Measurements from ENCODE around the gene COL15A1. TPM values are rescaled to one million over a fixed set of nuclear protein-coding genes. Genes with fewer than 3 reads are reported as not detected.

Gene COL15A1
- total and polyA plus RNA-seq, 4 donors = 6.3 to 126 (median 36.4) TPM

DNA sequence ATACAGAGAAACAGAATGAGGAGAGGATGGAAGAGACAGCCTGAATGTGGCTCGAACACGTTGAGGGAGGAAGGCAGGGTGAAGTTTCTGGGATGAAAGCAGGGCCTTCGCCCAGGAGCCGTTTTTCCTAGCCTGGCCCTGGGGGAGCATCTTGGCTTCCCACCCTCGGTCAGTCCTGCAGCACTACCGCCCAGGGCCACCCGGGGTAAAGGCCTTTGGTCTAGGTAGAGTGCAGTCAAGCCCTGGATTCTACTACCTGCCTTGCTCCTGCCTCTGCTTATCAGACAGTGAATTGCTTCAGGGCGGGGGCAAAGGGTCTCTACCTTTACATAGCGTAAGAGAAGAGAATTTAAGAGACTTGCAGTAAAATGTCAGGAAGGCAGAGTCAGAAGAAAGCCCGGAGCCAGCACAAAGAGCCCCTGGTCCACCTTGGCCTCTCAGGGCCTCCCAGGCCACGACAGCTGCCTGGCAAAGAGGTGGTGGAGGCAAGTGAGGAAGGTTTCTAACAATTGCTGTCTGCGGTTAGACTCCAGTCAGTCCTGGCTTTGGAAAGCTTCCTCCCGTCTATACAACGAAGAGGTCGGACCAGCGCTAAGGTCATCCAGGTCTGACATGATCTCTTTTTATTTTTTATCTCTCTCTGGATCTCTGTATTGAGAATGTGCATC lies 17.9 kb downstream of the COL15A1 start:
- WGBS, 2 donors = 88 to 92% methylated on average over 16 of the region's 16 CpGs
- intact Hi-C loops (cut with DNase I) = no loop called here
- Histone ChIP-seq H3K4me3 (ENCODE audit: low read length in 2 of 2) (no peak overlapping the region), H3K4me1 (ENCODE audit: control insufficient read depth in 1 of 2, insufficient read depth in 2 of 2, low read length in 2 of 2) (peaks cover 7 to 9% of the 10 kb centered on the region in 2 donors), H3K9me3 (ENCODE audit: control insufficient read depth, low read length) (no peaks in the 10 kb centered on the region), H3K27me3 (ENCODE audit: control insufficient read depth in 1 of 2, insufficient read depth in 2 of 2, low read length in 1 of 2) (no peaks in the 10 kb centered on the region), H3K27ac (ENCODE audit: low read depth in 1 of 2, low read length in 2 of 2) (peak overlapping the region in 1 of 2 donors; percentile 29), H3K36me3 (ENCODE audit: control insufficient read depth in 1 of 2, insufficient read depth in 2 of 2, low read length in 1 of 2) (no peaks in the 10 kb centered on the region)
- ATAC-seq (ENCODE audit: low FRiP score) (no peak), DNase-seq (no peak)

DNA sequence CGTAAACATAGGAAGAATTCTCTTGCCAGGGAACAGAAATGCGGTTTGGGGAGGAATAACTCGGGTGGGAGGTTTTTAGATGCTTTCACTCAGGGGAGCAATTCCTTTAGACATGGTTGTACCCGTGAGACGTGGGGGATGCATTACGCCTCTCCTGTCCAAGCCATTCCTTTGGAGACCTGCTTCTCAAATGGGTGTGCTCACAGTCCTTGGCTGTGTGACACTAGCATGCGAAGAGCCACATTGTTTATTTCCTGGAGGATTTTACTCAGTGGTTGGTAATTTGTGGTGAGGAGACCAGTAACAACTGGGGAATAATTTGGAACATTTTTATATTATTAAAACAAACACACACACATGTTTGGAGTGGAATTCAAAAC lies 18.5 kb downstream of the COL15A1 start:
- Histone ChIP-seq H3K27ac (ENCODE audit: low read depth in 1 of 2, low read length in 2 of 2) (no peak overlapping the region), H3K4me3 (ENCODE audit: low read length in 2 of 2) (no peak overlapping the region), H3K9me3 (ENCODE audit: control insufficient read depth, low read length) (no peaks in the 10 kb centered on the region), H3K36me3 (ENCODE audit: control insufficient read depth in 1 of 2, insufficient read depth in 2 of 2, low read length in 1 of 2) (no peaks in the 10 kb centered on the region), H3K27me3 (ENCODE audit: control insufficient read depth in 1 of 2, insufficient read depth in 2 of 2, low read length in 1 of 2) (no peaks in the 10 kb centered on the region), H3K4me1 (ENCODE audit: control insufficient read depth in 1 of 2, insufficient read depth in 2 of 2, low read length in 2 of 2) (peaks cover 7 to 9% of the 10 kb centered on the region in 2 donors)
- 65 to 79% methylated on average over 7 of the region's 7 CpGs for WGBS, 2 donors
- ATAC-seq (ENCODE audit: low FRiP score) = no peak
- DNase-seq = no peak
- intact Hi-C loops (cut with DNase I) = no loop called here

DNA sequence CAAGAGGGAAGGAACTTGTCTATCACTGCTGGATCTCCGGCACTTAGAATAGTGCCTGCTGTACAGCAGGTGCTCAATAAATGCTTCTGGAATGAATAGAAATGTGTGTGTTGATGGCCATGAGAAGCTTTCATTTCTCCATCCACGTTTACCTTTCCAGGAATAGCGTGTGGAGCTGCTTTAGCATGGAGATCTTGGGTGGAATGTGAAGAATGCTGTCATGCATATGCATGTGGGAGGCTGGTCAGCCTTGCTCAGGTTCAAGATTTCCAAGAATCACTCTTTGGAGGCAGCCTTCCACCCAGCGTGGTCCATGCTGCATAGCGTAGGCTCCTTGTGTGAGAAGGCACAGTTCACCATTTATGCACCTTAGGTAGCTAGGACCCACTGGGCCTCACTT lies 19.2 kb downstream of the COL15A1 start:
- no peak overlapping the region for H3K4me3 ChIP-seq (ENCODE audit: low read length in 2 of 2)
- DNase-seq (no peak), ATAC-seq (ENCODE audit: low FRiP score) (no peak)
- H3K27me3 ChIP-seq (ENCODE audit: control insufficient read depth in 1 of 2, insufficient read depth in 2 of 2, low read length in 1 of 2) = no peaks in the 10 kb centered on the region
- intact Hi-C loops (cut with DNase I) = no loop called here
- H3K9me3 ChIP-seq (ENCODE audit: control insufficient read depth, low read length) = no peaks in the 10 kb centered on the region
- 34 to 40% methylated on average over 5 of the region's 5 CpGs for WGBS, 2 donors
- H3K36me3 ChIP-seq (ENCODE audit: control insufficient read depth in 1 of 2, insufficient read depth in 2 of 2, low read length in 1 of 2) = no peaks in the 10 kb centered on the region
- H3K4me1 ChIP-seq (ENCODE audit: control insufficient read depth in 1 of 2, insufficient read depth in 2 of 2, low read length in 2 of 2) = peaks cover 7 to 9% of the 10 kb centered on the region in 2 donors
- H3K27ac ChIP-seq (ENCODE audit: low read depth in 1 of 2, low read length in 2 of 2) = peak overlapping the region in 1 of 2 donors; percentile 16

DNA sequence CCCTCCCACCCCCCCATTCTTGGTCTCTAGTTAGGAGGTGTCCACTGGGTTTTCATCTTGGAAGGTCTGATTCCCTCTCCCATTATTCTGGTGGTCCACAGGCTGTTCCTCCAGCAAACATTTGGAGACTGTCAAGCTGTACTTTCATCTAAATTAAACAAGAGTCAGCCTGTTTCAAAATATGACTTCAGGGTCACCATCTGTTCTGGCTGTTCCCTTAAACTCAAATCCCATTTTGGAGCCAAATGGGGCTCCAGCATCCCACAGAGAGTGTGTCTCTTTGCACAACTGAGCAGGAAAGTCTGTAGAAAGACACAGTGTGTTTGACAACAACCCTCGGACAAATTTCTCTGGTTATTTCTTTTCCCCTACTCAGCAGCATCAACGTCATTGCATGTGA lies 20.5 kb downstream of the COL15A1 start:
- no peaks in the 10 kb centered on the region for H3K9me3 ChIP-seq (ENCODE audit: control insufficient read depth, low read length)
- peak overlapping the region; percentile 68 to 94 for H3K27ac ChIP-seq (ENCODE audit: low read depth in 1 of 2, low read length in 2 of 2)

DNA sequence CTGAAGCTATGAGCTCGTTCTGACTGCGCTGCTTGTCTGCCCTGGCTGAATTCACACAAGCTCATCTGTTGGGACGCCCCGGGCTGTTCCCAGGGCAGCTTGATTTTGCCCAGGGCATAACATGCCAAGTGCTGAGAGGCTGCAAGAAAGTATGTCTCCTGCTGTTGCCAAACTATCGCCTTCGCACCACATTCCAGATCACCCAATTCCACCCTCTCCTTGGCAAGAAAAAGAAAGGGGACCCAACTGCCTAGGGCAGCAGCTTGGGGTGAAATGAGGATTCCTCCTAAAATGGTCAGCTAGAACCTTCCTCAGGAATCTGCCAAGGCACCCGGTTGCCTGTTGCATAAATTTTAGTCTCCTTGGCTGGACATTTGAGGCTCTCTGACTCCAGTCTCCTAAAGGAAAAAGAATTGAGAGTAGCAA lies 21.2 kb downstream of the COL15A1 start:
- Histone ChIP-seq H3K4me3 (ENCODE audit: low read length in 2 of 2) (no peak overlapping the region), H3K9me3 (ENCODE audit: control insufficient read depth, low read length) (no peaks in the 10 kb centered on the region), H3K36me3 (ENCODE audit: control insufficient read depth in 1 of 2, insufficient read depth in 2 of 2, low read length in 1 of 2) (no peaks in the 10 kb centered on the region), H3K27ac (ENCODE audit: low read depth in 1 of 2, low read length in 2 of 2) (peak overlapping the region; percentile 68 to 94), H3K27me3 (ENCODE audit: control insufficient read depth in 1 of 2, insufficient read depth in 2 of 2, low read length in 1 of 2) (no peaks in the 10 kb centered on the region), H3K4me1 (ENCODE audit: control insufficient read depth in 1 of 2, insufficient read depth in 2 of 2, low read length in 2 of 2) (peaks cover 4 to 9% of the 10 kb centered on the region in 2 donors)
- DNase-seq (no peak), ATAC-seq (ENCODE audit: low FRiP score) (peak; percentile 57)
- intact Hi-C loops (cut with DNase I) = no loop called here
- WGBS, 2 donors = 5 to 11% methylated on average over 7 of the region's 7 CpGs

More for the DNA sequence above, 20.5 kb downstream of the COL15A1 start:
- peaks cover 7 to 9% of the 10 kb centered on the region in 2 donors for H3K4me1 ChIP-seq (ENCODE audit: control insufficient read depth in 1 of 2, insufficient read depth in 2 of 2, low read length in 2 of 2)
- no peak for DNase-seq
- H3K4me3 ChIP-seq (ENCODE audit: low read length in 2 of 2) = no peak overlapping the region
- H3K27me3 ChIP-seq (ENCODE audit: control insufficient read depth in 1 of 2, insufficient read depth in 2 of 2, low read length in 1 of 2) = no peaks in the 10 kb centered on the region
- WGBS, 2 donors = 40 to 42% methylated on average over 2 of the region's 2 CpGs
- intact Hi-C loops (cut with DNase I) = no loop called here
- no peak for ATAC-seq (ENCODE audit: low FRiP score)
- H3K36me3 ChIP-seq (ENCODE audit: control insufficient read depth in 1 of 2, insufficient read depth in 2 of 2, low read length in 1 of 2) = no peaks in the 10 kb centered on the region

DNA sequence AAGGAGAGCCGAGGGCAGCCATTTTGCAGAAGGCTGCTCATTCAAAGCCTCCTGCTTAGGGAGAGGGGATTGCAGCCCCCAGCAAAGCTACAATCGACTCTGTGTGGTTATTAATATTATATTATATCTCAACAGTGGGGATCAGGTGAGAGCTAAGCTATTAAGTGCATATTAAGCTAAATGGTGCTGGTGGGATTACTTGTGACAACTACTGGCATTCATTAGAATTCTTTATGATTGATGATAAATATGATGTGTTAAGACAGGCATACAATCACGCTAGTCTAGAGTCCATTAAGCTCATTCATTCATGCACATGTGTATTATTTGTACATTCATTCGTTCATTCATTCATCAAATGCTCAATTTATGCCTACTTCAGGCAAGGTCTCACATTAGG lies 23.0 kb downstream of the COL15A1 start:
- H3K4me3 ChIP-seq (ENCODE audit: low read length in 2 of 2) = no peak overlapping the region
- 91 to 93% methylated on average over 4 of the region's 4 CpGs for WGBS, 2 donors
- peaks cover 4 to 9% of the 10 kb centered on the region in 2 donors for H3K4me1 ChIP-seq (ENCODE audit: control insufficient read depth in 1 of 2, insufficient read depth in 2 of 2, low read length in 2 of 2)
- H3K36me3 ChIP-seq (ENCODE audit: control insufficient read depth in 1 of 2, insufficient read depth in 2 of 2, low read length in 1 of 2) = no peaks in the 10 kb centered on the region
- peak overlapping the region in 1 of 2 donors; percentile 6 for H3K27ac ChIP-seq (ENCODE audit: low read depth in 1 of 2, low read length in 2 of 2)
- H3K9me3 ChIP-seq (ENCODE audit: control insufficient read depth, low read length) = no peaks in the 10 kb centered on the region
- DNase-seq (no peak), ATAC-seq (ENCODE audit: low FRiP score) (no peak)
- H3K27me3 ChIP-seq (ENCODE audit: control insufficient read depth in 1 of 2, insufficient read depth in 2 of 2, low read length in 1 of 2) = no peaks in the 10 kb centered on the region
- intact Hi-C loops (cut with DNase I) = no loop called here

DNA sequence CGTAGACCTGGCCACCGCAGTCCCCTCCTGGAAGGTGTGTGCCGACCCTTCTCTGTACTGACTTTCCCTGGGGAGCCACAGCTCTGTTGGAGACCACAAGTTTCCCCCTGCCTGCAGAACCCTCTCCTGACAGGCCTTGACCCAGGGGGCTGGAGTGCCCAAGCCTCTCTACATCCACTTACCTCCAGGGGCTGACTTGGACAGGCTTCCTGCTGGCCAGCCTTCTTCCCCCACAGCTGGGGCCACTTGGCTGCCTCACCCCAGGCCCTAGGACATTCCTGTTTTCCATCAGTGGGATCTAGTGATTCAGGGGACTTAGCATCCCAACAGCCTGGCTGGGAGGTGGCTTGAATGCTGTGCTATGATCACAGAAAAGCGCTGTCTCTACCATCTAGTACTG lies 23.6 kb downstream of the COL15A1 start:
- Histone ChIP-seq H3K27me3 (ENCODE audit: control insufficient read depth in 1 of 2, insufficient read depth in 2 of 2, low read length in 1 of 2) (no peaks in the 10 kb centered on the region), H3K9me3 (ENCODE audit: control insufficient read depth, low read length) (no peaks in the 10 kb centered on the region), H3K4me1 (ENCODE audit: control insufficient read depth in 1 of 2, insufficient read depth in 2 of 2, low read length in 2 of 2) (peaks cover 4 to 6% of the 10 kb centered on the region in 2 donors), H3K27ac (ENCODE audit: low read depth in 1 of 2, low read length in 2 of 2) (peak overlapping the region in 1 of 2 donors; percentile 0), H3K4me3 (ENCODE audit: low read length in 2 of 2) (no peak overlapping the region), H3K36me3 (ENCODE audit: control insufficient read depth in 1 of 2, insufficient read depth in 2 of 2, low read length in 1 of 2) (no peaks in the 10 kb centered on the region)
- DNase-seq = no peak
- ATAC-seq (ENCODE audit: low FRiP score) = no peak
- intact Hi-C loops (cut with DNase I) = no loop called here
- WGBS, 2 donors = 96 to 98% methylated on average over 4 of the region's 4 CpGs

DNA sequence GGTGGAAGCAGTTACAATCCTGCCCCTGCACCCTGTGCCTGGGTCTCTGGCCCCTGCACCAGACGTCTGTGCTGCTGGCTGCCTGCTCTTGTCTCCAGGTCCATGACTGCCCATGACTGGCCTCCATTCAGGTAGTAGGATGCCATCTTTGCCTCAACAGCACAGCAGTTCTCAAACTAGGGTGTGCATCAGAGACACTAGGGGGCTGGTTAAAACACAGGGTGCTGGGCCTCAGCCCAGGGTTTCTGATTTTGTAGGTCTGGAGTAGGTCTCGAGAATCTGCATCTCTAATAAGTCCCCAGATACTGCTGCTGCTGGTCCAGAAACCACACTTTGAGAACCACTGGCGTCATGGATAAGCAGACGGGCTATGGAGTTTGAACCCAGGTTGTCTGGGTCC lies 24.0 kb downstream of the COL15A1 start:
- Histone ChIP-seq H3K4me1 (ENCODE audit: control insufficient read depth in 1 of 2, insufficient read depth in 2 of 2, low read length in 2 of 2) (peaks cover 4 to 6% of the 10 kb centered on the region in 2 donors), H3K27ac (ENCODE audit: low read depth in 1 of 2, low read length in 2 of 2) (peak overlapping the region in 1 of 2 donors; percentile 0), H3K27me3 (ENCODE audit: control insufficient read depth in 1 of 2, insufficient read depth in 2 of 2, low read length in 1 of 2) (no peaks in the 10 kb centered on the region), H3K4me3 (ENCODE audit: low read length in 2 of 2) (no peak overlapping the region), H3K9me3 (ENCODE audit: control insufficient read depth, low read length) (no peaks in the 10 kb centered on the region), H3K36me3 (ENCODE audit: control insufficient read depth in 1 of 2, insufficient read depth in 2 of 2, low read length in 1 of 2) (no peaks in the 10 kb centered on the region)
- 85 to 89% methylated on average over 4 of the region's 4 CpGs for WGBS, 2 donors
- intact Hi-C loops (cut with DNase I) = no loop called here
- DNase-seq = no peak
- no peak for ATAC-seq (ENCODE audit: low FRiP score)

DNA sequence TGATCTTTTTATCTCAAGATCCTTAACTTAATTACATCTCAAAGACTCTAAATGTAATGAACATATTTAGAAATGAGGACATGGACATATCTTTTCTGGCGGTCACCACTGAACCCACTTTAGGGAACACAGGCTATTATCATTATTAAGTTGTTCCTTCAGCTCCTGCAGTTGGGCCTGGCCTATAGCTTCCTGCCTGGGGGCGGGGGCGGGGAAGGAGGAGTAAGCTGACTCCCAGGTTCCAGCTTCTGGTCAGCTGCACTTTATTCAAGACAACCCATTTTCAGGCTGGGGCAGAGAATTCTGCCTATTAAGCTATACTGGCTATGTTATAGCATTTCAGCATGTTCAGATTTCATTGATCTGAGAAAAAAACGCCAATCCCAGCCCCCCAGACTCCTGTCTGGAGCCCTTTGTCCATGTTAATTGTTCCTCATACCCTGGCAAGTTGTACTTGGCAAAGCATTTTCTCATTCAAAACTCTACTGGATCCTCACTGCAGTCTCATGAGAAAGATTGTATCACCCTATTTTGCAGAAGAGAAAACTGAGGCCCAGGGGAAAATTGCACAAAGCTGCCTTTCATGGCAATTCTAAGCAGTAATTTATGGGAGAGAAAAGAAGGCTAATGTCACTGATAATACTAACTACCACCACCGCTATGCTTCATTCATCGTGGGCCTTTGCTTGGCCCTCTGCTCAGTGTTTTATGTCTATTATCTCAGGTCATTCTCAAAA lies 25.1 kb downstream of the COL15A1 start:
- Histone ChIP-seq H3K9me3 (ENCODE audit: control insufficient read depth, low read length) (no peaks in the 10 kb centered on the region), H3K36me3 (ENCODE audit: control insufficient read depth in 1 of 2, insufficient read depth in 2 of 2, low read length in 1 of 2) (no peaks in the 10 kb centered on the region), H3K4me3 (ENCODE audit: low read length in 2 of 2) (no peak overlapping the region), H3K27me3 (ENCODE audit: control insufficient read depth in 1 of 2, insufficient read depth in 2 of 2, low read length in 1 of 2) (no peaks in the 10 kb centered on the region), H3K27ac (ENCODE audit: low read depth in 1 of 2, low read length in 2 of 2) (no peak overlapping the region), H3K4me1 (ENCODE audit: control insufficient read depth in 1 of 2, insufficient read depth in 2 of 2, low read length in 2 of 2) (peaks cover 4 to 6% of the 10 kb centered on the region in 2 donors)
- 91 to 96% methylated on average over 6 of the region's 6 CpGs for WGBS, 2 donors
- ATAC-seq (ENCODE audit: low FRiP score) = no peak
- intact Hi-C loops (cut with DNase I) = no loop called here
- no peak for DNase-seq
